8988T (cell line): ENCODE results near the gene UBASH3A.

Experiments
- DNase-seq: peaks from one replicate; pipeline ENCODE4 v3.0.0; 2011

UBASH3A gene

DNA sequence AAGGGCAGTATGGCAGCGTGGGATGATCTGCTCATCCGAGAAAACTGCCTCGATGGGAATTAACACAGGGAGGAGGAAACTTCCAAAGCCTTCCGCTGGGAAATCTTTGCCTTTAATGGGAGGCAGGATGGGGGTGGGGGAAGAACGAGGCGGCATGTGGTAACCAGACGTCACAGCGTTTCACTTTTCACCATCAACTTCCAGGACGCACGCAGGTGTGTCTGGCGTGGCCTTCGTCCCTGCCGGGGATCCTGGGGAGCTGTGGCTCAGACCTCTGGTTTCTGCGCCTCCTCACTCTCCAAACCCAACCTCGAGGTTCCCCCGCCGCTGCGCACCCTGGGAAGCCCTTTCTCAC is 92.0 kb downstream of the UBASH3A start:
- DNase-seq, result no peak

DNA sequence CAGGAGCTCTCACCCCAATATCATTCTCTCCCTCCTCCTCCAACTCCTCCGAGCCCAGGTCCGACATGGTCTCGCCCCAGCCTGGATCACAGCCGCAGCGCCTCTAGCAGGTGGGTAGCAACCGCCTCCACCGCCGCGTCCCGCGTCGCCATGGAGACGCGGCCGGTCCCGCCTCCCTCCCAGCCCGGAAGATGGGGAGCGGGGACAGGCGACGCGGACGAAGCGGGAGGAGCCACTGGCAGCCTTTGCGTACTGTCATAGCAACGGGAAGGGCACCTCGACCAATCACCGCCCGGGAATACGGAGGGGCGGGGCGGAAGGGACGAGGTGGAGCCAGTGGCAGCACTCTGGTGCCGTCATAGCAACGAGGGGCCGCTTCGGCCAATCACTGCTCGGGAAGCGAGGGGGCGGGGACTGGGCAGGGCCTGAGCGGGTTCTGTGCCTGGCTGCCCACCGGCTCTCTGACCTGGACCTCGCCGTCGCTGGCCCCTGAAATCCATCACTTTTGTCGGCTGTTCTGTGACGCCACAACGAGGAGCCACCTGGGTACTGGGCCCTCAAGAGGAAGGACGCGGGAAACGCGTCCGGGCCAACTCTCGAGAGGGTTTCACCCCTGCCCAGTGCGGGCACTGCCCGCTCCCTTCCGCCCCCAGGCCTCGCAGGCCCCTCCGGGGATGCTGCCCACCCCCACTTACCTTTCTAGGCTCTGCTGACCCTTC is 92.6 kb downstream of the UBASH3A start, which contains the start of gene RSPH1:
TSS of gene RSPH1 (minus strand) at position 105 of the 719 bp plus-strand sequence. CDS start at position 67, 38 bp downstream.
- peak; percentile 77 for DNase-seq

DNA sequence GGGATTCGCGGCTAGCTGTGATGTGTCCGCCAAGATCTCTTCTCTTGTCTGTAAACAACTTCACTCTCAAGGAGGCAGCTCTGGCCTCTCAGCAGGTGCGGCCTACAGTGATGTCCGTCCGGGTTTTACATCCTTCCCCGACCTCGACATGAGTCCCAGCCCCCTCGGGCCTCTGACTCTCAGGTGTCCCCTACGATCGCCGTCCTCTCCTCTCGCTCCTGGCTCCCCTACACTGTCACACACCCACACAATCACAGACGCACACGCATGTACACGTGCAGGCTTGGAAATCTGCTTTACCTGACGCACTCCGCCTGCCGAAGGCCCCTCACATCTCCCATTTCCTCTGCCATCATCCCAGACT is 93.1 kb downstream of the UBASH3A start:
- no peak for DNase-seq
